Tibial artery (tissue), 4 donors: Measurements from ENCODE around the gene ZBTB16.

Experiments
- DNase-seq, 2 donors: peaks; one replicate each; pipeline ENCODE4 v3.0.0-alpha.2; 2019
- H3K27ac ChIP-seq, 2 donors: fragments of 200-600 bp; sonication (generic) in 1 of 2; 1 replicate in 1 of 2; 2 replicates in 1 of 2; pipeline ENCODE4 v1.5.1; 2018 to 2019; ENCODE audit warnings: mild to moderate bottlenecking in 1 of 2
- H3K27me3 ChIP-seq, 2 donors: fragments of 200-600 bp; sonication (generic) in 1 of 2; one replicate each; pipeline versions ENCODE4 v1.5.1 to v1.6.0; 2016 to 2019
- H3K36me3 ChIP-seq, 3 donors: fragments of 200-600 bp; sonication (generic) in 2 of 3; one replicate each; pipeline ENCODE4 v1.5.1; 2016 to 2019; ENCODE audit warnings: mild to moderate bottlenecking in 2 of 3
- H3K4me1 ChIP-seq, 4 donors: fragments of 200-600 bp; sonication (generic) in 2 of 4; 1 replicate in 3 of 4; 2 replicates in 1 of 4; pipeline ENCODE4 v1.5.1; 2016 to 2019
- H3K4me3 ChIP-seq, 2 donors: fragments of 200-600 bp; sonication (generic) in 1 of 2; 1 replicate in 1 of 2; 2 replicates in 1 of 2; pipeline ENCODE4 v1.5.1; 2018 to 2019; ENCODE audit warnings: mild to moderate bottlenecking in 2 of 2
- H3K9me3 ChIP-seq, 3 donors: fragments of 200-600 bp; sonication (generic) in 1 of 3; one replicate each; pipeline ENCODE4 v1.5.1; 2016 to 2019
- intact Hi-C: fragments of 100-400 bp; cut with DNase I; formaldehyde crosslinking; loops from one replicate; pipeline ENCODE4 v1.15.0; 2023; ENCODE audit warnings: low total_unique reads
- TF ChIP-seq, protein P1 (sequence below), 2 experiments: fragments of 200-600 bp in 1 of 2; fragments of 450-650 bp in 1 of 2; IDR thresholded peaks; one replicate each; pipeline ENCODE4 v1.5.1; 2017 to 2019; ENCODE audit warnings: antibody characterized with exemption in 2 of 2, mild to moderate bottlenecking in 1 of 2, moderate library complexity in 1 of 2

Gene ZBTB16

DNA sequence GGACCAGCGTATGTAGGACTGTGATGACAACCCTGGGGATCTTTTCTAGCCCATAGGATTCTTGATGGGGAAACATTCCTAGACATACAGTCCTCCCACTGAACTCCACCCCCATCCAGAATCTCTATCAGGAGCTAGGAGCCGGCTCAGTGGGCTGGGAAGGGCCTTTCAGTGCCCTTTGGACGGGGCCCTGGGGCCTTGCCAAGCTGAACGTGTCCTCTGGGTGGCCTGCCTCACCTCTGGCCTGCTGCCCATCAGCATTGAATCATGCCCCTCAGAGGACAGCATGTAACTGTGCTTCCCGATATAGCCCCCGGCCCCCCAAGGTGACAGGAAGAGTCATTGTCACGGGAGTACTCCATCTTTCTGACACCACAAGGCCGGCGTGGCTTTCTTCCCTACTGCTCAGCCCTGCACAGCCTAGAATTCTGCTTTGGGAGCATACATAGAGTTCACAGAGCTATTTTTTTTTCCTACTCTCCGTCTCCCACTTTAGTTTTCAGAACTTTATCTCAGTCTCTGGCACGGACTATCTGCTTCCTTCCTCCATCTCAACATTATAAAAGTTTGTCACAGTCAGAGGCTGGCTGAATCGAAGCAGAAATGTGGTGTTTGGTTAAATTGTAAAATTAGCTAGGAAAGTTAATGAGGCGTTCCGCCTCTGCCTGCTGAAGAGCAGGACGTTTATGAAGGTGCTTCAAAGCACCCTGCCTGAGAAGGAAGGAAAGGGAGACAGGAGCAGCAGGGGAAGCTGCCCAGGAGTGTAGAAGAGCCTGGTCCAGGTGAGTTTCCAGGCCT is 111.9 kb downstream of the ZBTB16 start:
- peak; percentile 95 to 96 for DNase-seq
- Histone ChIP-seq H3K4me3 (peak overlapping the region in 1 of 2 donors; percentile 5), H3K9me3 (no peaks in the 10 kb centered on the region), H3K4me1 (peaks cover 22 to 99% (median 97%) of the 10 kb centered on the region in 4 donors), H3K27me3 (no peaks in the 10 kb centered on the region), H3K27ac (peak overlapping the region; percentile 94 to 95), H3K36me3 (peaks cover 7 to 35% (median 26%) of the 10 kb centered on the region in 3 donors)
- TF ChIP-seq, protein P1, sequence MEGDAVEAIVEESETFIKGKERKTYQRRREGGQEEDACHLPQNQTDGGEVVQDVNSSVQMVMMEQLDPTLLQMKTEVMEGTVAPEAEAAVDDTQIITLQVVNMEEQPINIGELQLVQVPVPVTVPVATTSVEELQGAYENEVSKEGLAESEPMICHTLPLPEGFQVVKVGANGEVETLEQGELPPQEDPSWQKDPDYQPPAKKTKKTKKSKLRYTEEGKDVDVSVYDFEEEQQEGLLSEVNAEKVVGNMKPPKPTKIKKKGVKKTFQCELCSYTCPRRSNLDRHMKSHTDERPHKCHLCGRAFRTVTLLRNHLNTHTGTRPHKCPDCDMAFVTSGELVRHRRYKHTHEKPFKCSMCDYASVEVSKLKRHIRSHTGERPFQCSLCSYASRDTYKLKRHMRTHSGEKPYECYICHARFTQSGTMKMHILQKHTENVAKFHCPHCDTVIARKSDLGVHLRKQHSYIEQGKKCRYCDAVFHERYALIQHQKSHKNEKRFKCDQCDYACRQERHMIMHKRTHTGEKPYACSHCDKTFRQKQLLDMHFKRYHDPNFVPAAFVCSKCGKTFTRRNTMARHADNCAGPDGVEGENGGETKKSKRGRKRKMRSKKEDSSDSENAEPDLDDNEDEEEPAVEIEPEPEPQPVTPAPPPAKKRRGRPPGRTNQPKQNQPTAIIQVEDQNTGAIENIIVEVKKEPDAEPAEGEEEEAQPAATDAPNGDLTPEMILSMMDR (IDR thresholded peaks at IDR 0.05): no peak
- intact Hi-C loops: no loop called here

DNA sequence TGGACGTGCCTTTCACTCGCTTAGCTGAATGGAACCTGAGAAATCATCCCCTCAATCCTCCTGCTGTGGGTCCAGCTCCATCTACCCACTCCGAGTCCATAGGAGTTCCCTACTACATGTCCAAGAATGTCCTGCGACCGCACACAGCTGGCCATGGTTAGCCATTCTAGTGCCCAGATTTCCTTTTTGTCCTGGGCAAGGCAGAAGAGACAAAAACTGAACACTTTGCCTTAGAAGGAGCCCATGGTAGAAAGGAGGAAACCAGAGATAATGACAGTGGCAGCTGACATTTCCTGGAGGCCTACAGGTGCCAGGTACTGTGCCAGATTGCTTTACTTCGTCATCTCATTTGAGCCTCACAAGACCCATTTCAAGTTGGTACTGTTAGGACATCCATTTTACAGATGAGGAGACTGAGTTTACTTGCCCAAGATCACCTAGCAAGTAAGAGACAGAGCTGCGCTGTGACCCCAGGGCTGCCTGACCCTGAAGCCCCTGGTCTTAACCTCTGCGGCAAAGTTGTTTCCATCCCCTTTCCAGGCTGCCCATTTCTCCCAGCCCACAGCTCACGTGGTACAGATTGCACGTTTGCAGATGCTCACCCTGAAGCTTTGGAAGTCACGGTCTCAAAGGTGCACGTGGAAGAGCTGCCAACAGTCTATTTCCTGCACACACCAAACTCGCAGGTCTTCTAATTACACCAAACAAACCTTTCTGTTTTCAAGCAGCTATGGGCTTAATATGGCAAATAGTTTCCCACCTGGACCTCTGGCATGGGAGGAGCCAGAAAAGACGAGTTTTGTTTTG is 112.7 kb downstream of the ZBTB16 start:
- Histone ChIP-seq H3K4me3 (peak overlapping the region in 1 of 2 donors; percentile 5), H3K4me1 (peaks cover 22 to 100% (median 100%) of the 10 kb centered on the region in 4 donors), H3K9me3 (no peaks in the 10 kb centered on the region), H3K27me3 (no peaks in the 10 kb centered on the region), H3K27ac (peak overlapping the region; percentile 94 to 95), H3K36me3 (peaks cover 7 to 41% (median 26%) of the 10 kb centered on the region in 3 donors)
- peak in 1 of 2 donors; percentile 60 for DNase-seq
- TF ChIP-seq, protein P1 (IDR thresholded peaks at IDR 0.05): no peak
- intact Hi-C loops: no loop called here

DNA sequence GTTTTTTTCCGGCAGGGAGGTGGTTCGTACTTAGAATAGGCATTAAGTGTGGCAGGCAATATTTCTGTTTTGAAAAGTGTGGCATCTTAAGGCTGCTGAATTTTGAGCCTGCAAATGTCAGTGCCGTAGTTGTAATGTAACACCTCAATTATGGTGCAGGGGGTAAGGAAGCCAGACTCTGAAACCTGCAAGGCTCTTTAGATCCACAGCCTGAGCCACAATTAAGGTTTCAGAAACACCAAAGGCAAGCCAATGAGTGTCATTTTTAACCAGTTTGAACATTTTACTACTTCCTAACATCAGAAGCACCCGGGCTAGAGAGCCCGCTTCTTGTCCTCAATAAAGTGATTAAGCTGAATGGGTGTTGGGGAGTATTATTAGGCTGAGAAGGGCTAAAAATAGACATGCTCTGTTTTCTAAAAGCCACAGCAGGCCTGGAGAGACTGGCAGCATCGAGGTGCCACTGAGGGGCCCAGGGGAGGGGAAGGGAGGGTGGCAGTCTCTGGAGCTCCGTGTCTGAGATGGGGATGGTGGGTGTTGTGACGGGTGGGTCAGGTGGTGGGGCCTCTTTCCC is 113.4 kb downstream of the ZBTB16 start:
- DNase-seq: peak in 1 of 2 donors; percentile 71
- TF ChIP-seq, protein P1 (IDR thresholded peaks at IDR 0.05): no peak
- peak overlapping the region; percentile 94 to 95 for H3K27ac ChIP-seq
- peaks cover 7 to 36% (median 26%) of the 10 kb centered on the region in 3 donors for H3K36me3 ChIP-seq
- peak overlapping the region in 1 of 2 donors; percentile 12 for H3K4me3 ChIP-seq
- H3K9me3 ChIP-seq: no peaks in the 10 kb centered on the region
- H3K27me3 ChIP-seq: no peaks in the 10 kb centered on the region
- H3K4me1 ChIP-seq: peaks cover 22 to 100% (median 100%) of the 10 kb centered on the region in 4 donors
- intact Hi-C loops: no loop called here

DNA sequence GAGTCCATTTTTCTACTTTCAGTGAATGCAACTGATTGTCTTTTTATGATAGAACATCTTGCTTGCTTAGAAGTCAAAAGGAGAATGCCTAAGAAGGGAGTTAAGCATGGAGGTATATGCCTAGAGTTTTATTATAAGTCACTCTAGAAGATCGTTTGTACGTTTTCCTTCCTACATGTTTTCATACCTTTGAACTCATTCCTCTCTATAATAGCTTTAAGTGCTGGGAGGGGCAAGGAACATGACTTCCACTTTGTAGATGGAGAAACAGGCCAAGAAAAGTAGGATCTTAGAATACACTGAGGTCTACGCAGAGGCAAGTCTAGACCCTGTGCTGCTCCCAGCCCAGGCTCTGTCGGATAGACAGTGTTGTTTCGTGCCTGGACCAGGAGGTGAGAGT is 114.3 kb downstream of the ZBTB16 start:
- Histone ChIP-seq H3K4me3 (no peak overlapping the region), H3K27ac (peak overlapping the region; percentile 94 to 95), H3K36me3 (peaks cover 7 to 29% (median 21%) of the 10 kb centered on the region in 3 donors), H3K27me3 (no peaks in the 10 kb centered on the region), H3K4me1 (peaks cover 18 to 100% (median 100%) of the 10 kb centered on the region in 4 donors), H3K9me3 (no peaks in the 10 kb centered on the region)
- DNase-seq: no peak
- TF ChIP-seq, protein P1 (IDR thresholded peaks at IDR 0.05): no peak
- intact Hi-C loops: no loop called here

DNA sequence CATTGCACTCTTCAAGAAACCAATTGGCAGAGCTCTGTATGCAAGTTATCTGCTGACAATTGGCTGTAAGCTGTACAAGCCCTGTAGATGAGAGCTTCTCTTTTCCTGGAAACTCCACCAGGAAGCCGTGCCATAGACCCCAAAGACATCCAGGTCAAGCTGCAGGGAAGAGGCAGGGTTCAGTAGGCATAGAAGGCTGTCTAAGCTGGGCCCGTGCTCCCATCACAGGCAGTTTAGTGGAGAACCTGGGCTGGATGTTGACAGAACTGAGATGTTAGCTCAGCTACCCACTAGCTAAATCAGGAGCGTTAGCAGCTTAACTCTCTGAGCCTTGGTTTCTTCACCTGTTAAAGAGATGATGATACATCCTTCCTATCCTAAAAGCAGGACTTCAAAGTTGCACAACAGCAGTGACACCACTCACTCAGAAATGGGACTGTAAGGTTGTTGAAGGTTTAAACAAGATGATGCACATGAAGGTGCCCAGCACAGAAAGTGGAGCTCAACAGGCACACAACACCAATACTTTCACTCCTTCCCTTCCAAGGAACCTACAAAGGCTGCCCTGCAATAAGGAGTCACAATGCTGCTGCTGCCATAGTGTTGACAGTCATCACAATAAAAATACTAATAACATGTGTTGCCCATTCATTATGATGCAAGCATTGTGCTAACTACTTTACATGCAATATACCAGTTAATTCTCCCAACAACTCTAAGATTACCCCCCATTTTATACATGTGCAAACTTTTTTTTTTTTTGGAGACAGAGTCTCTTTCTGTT is 115.4 kb downstream of the ZBTB16 start:
- intact Hi-C loops: no loop called here
- H3K36me3 ChIP-seq: peaks cover 7 to 29% (median 16%) of the 10 kb centered on the region in 3 donors
- peak overlapping the region; percentile 94 to 95 for H3K27ac ChIP-seq
- H3K9me3 ChIP-seq: no peaks in the 10 kb centered on the region
- peaks cover 16 to 96% (median 95%) of the 10 kb centered on the region in 4 donors for H3K4me1 ChIP-seq
- no peak overlapping the region for H3K4me3 ChIP-seq
- DNase-seq: peak in 1 of 2 donors; percentile 43
- TF ChIP-seq, protein P1 (IDR thresholded peaks at IDR 0.05): no peak
- H3K27me3 ChIP-seq: no peaks in the 10 kb centered on the region
